ENCODE results near the gene GSAP. TPM values are rescaled to one million over a fixed set of nuclear protein-coding genes. Genes with fewer than 3 reads are reported as not detected.

GSAP gene
- total RNA-seq, 1 experiment from 2014 or later = 6.5 TPM

GRCh38 chr7:77426521-77427051 is 10.4 kb upstream of the GSAP start:
- DNase-seq (peak; percentile 26), ATAC-seq (no peak)
- Histone ChIP-seq H3K27me3 (ENCODE audit: low read length) (no peaks in the 10 kb centered on the region), H3K4me1 (ENCODE audit: insufficient read depth, low read length) (peaks cover 51% of the 10 kb centered on the region), H3K79me2 (ENCODE audit: low read length) (no peaks in the 10 kb centered on the region), H2AFZ (ENCODE audit: low read length) (peak overlapping the region; percentile 59), H3K9ac (ENCODE audit: low read length) (peak overlapping the region; percentile 64), H3K4me3 (ENCODE audit: low read length) (peak overlapping the region; percentile 60), H3K4me2 (ENCODE audit: low read length) (peak overlapping the region; percentile 80), H3K36me3 (ENCODE audit: low read depth, low read length) (no peaks in the 10 kb centered on the region), H3F3A (ENCODE audit: low read length, unreplicated experiment) (peaks cover 7% of the 10 kb centered on the region), H4K20me1 (ENCODE audit: low read length) (no peaks in the 10 kb centered on the region), H3K27ac (ENCODE audit: low read length) (peak overlapping the region; percentile 94), H3K9me2 (replicated peaks; ENCODE audit: low read length) (no peaks in the 10 kb centered on the region), H3K9me3 (ENCODE audit: low read length) (no peaks in the 10 kb centered on the region)
- ChIA-PET CTCF (interaction anchor here (0.7 kb wide), 1 partner anchor 112 kb away, joined by 3 read pairs; no protein-coding TSS in a partner anchor), POLR2A (ENCODE audit: unreplicated experiment) (interaction anchor here (1.5 kb wide), 1 partner anchor 11 kb away, joined by 40 read pairs; no protein-coding TSS in a partner anchor)
- intact Hi-C loops (cut with micrococcal nuclease) = loop anchor here (5.0 to 10.0 kb wide), 2 partner anchors 52 to 111 kb away; partner anchors contain the start of gene PTPN12
- TF ChIP-seq EZH2phosphoT487 (IDR thresholded peaks at IDR 0.05; ENCODE audit: borderline replicate concordance, low read length) (no peak), EZH2 (IDR thresholded peaks at IDR 0.05; ENCODE audit: low read length, unreplicated experiment) (no peak)
- TF ChIP-seq, protein P1, sequence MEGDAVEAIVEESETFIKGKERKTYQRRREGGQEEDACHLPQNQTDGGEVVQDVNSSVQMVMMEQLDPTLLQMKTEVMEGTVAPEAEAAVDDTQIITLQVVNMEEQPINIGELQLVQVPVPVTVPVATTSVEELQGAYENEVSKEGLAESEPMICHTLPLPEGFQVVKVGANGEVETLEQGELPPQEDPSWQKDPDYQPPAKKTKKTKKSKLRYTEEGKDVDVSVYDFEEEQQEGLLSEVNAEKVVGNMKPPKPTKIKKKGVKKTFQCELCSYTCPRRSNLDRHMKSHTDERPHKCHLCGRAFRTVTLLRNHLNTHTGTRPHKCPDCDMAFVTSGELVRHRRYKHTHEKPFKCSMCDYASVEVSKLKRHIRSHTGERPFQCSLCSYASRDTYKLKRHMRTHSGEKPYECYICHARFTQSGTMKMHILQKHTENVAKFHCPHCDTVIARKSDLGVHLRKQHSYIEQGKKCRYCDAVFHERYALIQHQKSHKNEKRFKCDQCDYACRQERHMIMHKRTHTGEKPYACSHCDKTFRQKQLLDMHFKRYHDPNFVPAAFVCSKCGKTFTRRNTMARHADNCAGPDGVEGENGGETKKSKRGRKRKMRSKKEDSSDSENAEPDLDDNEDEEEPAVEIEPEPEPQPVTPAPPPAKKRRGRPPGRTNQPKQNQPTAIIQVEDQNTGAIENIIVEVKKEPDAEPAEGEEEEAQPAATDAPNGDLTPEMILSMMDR (conservative IDR thresholded peaks at IDR 0.05; ENCODE audit: low read depth, low read length) = no peak
- TSS peak; percentile 94 for BruUV-seq (replicated peaks)

DNA sequence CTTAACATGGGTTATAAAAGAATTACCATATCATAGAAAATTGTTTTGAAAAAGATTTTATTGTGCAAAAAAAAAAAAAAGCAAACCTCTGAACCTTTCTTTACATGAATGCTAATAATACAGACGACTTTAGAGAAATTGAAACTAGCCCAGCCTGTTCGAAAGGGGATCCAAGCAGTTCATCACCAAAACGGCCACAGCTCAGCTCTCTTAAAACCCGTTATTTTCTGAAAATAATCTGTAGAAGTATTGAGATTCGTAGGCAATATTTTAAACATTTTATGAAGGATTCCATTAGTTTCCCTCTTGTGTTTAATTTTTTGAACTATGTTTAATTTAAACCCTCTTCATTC is 9.9 kb upstream of the GSAP start:
- Histone ChIP-seq H3K4me2 (ENCODE audit: low read length) (peak overlapping the region; percentile 80), H3K9me3 (ENCODE audit: low read length) (no peaks in the 10 kb centered on the region), H3F3A (ENCODE audit: low read length, unreplicated experiment) (peaks cover 7% of the 10 kb centered on the region), H3K27me3 (ENCODE audit: low read length) (no peaks in the 10 kb centered on the region), H3K36me3 (ENCODE audit: low read depth, low read length) (no peaks in the 10 kb centered on the region), H3K79me2 (ENCODE audit: low read length) (no peaks in the 10 kb centered on the region), H3K4me3 (ENCODE audit: low read length) (peak overlapping the region; percentile 60), H3K4me1 (ENCODE audit: insufficient read depth, low read length) (peaks cover 54% of the 10 kb centered on the region), H3K27ac (ENCODE audit: low read length) (peak overlapping the region; percentile 94), H3K9ac (ENCODE audit: low read length) (peak overlapping the region; percentile 64), H3K9me2 (replicated peaks; ENCODE audit: low read length) (no peaks in the 10 kb centered on the region), H2AFZ (ENCODE audit: low read length) (peak overlapping the region; percentile 59), H4K20me1 (ENCODE audit: low read length) (no peaks in the 10 kb centered on the region)
- no peak for TF ChIP-seq EZH2 (IDR thresholded peaks at IDR 0.05; ENCODE audit: low read length, unreplicated experiment)
- TF ChIP-seq EZH2phosphoT487 (IDR thresholded peaks at IDR 0.05; ENCODE audit: borderline replicate concordance, low read length) = no peak
- TF ChIP-seq, protein P1 (conservative IDR thresholded peaks at IDR 0.05; ENCODE audit: low read depth, low read length) = no peak
- POLR2A ChIA-PET (ENCODE audit: unreplicated experiment) = interaction anchor here (0.6 to 1.5 kb wide), 11 partner anchors 9 to 277 kb away, joined by 3 to 40 read pairs (median 5); no protein-coding TSS in a partner anchor
- intact Hi-C loops (cut with micrococcal nuclease) = loop anchor here (5.0 to 10.0 kb wide), 2 partner anchors 51 to 111 kb away; partner anchors contain the start of gene PTPN12
- ATAC-seq = no peak
- DNase-seq = no peak
- BruUV-seq (replicated peaks) = no TSS peak
- CTCF ChIA-PET = interaction anchor here (0.6 to 0.7 kb wide), 3 partner anchors 94 to 173 kb away, joined by 3 read pairs; no protein-coding TSS in a partner anchor
